Measurements from ENCODE around the gene HOTAIR. TPM values are rescaled to one million over a fixed set of nuclear protein-coding genes. Genes with fewer than 3 reads are reported as not detected.

Gene HOTAIR
- total RNA-seq, 1 donor from 2014 or later = not detected

GRCh38 chr12:54001283-54002187, 26.8 kb upstream of the HOTAIR start:
- DNase-seq (ENCODE audit: low spot score) = no peak
- intact Hi-C loops (cut with DNase I) = no loop called here

GRCh38 chr12:54000116-54001114, 25.7 kb upstream of the HOTAIR start, which contains the start of gene HOXC9:
Gene HOXC9 (plus strand): TSS chr12:54000161. CDS start chr12:54000189, 28 bp downstream.
- no peak for DNase-seq (ENCODE audit: low spot score)
- intact Hi-C loops (cut with DNase I) = no loop called here

GRCh38 chr12:53999559-54000115, 24.9 kb upstream of the HOTAIR start:
- no peak for DNase-seq (ENCODE audit: low spot score)
- intact Hi-C loops (cut with DNase I) = no loop called here

- no peak for DNase-seq (ENCODE audit: low spot score)
- intact Hi-C loops (cut with DNase I) = no loop called here
These were observed 24.1 kb upstream of the HOTAIR start for GRCh38 chr12:53998900-53999236.

GRCh38 chr12:53998110-53998899, 23.6 kb upstream of the HOTAIR start:
- intact Hi-C loops (cut with DNase I) = no loop called here
- no peak for DNase-seq (ENCODE audit: low spot score)

GRCh38 chr12:53997204-53998109, 22.7 kb upstream of the HOTAIR start:
- intact Hi-C loops (cut with DNase I) = no loop called here
- no peak for DNase-seq (ENCODE audit: low spot score)

GRCh38 chr12:53996240-53997203, 21.8 kb upstream of the HOTAIR start:
- DNase-seq (ENCODE audit: low spot score) = no peak

GRCh38 chr12:53995378-53996239, 20.9 kb upstream of the HOTAIR start:
- DNase-seq (ENCODE audit: low spot score) = no peak
- intact Hi-C loops (cut with DNase I) = no loop called here

More at GRCh38 chr12:53996240-53997203, 21.8 kb upstream of the HOTAIR start:
- intact Hi-C loops (cut with DNase I) = no loop called here

- intact Hi-C loops (cut with DNase I) = no loop called here
- no peak for DNase-seq (ENCODE audit: low spot score)
These were observed 20.2 kb upstream of the HOTAIR start for GRCh38 chr12:53995002-53995377.

- no peak for DNase-seq (ENCODE audit: low spot score)
- intact Hi-C loops (cut with DNase I) = no loop called here
These were observed 19.7 kb upstream of the HOTAIR start for GRCh38 chr12:53994264-53995001.

GRCh38 chr12:53994009-53994263, 19.2 kb upstream of the HOTAIR start:
- intact Hi-C loops (cut with DNase I) = no loop called here
- no peak for DNase-seq (ENCODE audit: low spot score)

- intact Hi-C loops (cut with DNase I) = no loop called here
- DNase-seq (ENCODE audit: low spot score) = no peak
These were observed 18.6 kb upstream of the HOTAIR start for GRCh38 chr12:53993162-53994008.

GRCh38 chr12:53992377-53992889, 17.7 kb upstream of the HOTAIR start:
- DNase-seq (ENCODE audit: low spot score) = no peak
- intact Hi-C loops (cut with DNase I) = no loop called here

- no peak for DNase-seq (ENCODE audit: low spot score)
- intact Hi-C loops (cut with DNase I) = no loop called here
These were observed 16.3 kb upstream of the HOTAIR start for GRCh38 chr12:53991077-53991460.
